Measurements from ENCODE around the gene TMEM270. TPM values are rescaled to one million over a fixed set of nuclear protein-coding genes. Genes with fewer than 3 reads are reported as not detected.
"Not testable (repeated sequence)": the region's sequence is repeated elsewhere in the genome, so short reads cannot be mapped to it uniquely, and the experiment has no call there.

TMEM270 gene
- polyA plus RNA-seq, 1 donor, result not detected

DNA sequence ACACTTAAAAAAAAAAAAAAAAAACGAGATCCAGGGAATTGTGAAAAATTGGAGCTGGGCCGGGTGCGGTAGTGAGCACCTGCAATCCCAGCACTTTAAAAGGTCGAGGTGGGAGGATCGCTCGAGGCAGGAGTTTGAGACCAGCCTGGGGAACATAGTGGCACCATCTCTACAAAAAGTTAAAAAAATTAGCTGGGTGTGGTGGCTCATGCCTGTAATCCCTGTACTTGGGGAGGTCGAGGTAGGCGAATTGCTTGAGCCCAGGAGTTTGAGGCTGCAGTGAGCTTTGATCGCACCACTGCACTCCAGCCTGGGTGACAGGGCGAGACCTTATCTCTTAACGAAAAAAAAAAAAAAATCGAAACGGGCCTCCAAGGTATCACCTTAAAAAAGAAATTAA, 28.2 kb upstream of the TMEM270 start:
- DNase-seq, result no peak

GRCh38 chr7:73833251-73833919, 27.6 kb upstream of the TMEM270 start:
- DNase-seq, result no peak

DNA sequence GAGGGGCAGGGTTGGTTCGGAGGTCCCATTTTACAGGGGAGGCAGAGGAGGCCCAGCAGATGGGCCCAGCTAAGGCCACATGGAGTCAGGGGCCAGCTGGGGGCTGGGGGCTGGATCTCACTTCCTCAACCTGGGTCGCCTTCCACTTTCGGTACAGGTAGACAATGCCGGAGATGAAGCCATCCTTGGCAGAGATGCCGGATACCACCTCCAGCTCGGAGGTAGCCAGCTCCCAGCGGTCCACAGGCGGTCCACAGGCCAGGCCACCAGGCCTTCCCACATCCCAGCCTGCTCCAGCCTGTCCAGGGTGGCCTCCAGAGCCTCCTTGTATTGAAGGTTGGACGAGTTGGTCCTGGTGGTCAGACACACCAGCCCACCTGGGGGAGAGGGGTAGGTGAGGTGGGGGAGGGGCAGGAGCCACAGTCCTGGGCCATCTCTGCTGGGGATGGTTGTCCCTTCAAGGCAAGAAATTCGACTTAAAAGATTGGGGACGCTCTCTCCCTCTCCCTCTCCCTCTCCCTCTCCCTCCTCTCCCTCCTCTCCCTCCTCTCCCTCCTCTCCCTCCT, 26.2 kb upstream of the TMEM270 start:
- DNase-seq, result no peak

DNA sequence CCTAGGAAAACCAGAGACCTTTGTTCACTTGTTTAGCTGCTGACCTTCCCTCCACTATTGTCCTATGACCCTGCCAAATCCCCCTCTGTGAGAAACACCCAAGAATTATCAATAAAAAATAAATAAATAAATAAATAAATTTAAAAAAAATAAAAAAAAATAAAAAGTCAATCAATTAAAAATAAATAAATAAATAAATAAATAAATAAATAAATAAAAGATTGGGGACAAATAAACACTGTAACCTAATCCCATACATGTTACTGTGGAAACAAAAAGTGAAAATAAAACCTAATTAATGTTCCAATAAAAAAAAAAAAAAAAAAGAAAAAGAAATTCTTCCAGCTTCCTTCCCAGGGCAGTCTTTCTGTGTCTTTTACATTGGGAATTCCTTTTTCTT, 23.8 kb upstream of the TMEM270 start:
- DNase-seq, result not testable (repeated sequence)

DNA sequence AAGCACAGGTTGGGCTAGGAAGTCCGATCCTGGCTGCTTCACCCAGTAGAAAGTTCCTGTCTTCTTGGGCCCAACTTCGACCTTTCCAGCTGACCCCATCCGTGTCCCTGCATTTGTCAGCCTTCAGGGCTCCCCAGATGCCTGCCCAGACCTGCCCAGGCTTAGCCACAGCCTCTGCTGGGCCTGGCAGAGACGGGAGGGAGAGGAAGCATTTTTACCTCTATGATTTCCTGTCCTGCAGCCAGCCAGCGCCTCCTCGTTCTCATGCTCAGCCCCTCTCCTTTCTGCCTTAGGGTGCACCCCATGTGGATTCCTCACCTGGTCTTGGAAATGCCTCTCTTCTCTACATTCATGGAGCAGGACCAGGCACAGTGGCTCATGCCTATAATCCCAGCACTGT, 22.3 kb upstream of the TMEM270 start:
- DNase-seq, result no peak

- DNase-seq, result no peak
Measured at GRCh38 chr7:73839290-73839689, 21.7 kb upstream of the TMEM270 start.

GRCh38 chr7:73839743-73840714, 20.9 kb upstream of the TMEM270 start:
- no peak for DNase-seq

GRCh38 chr7:73840715-73841379, 20.1 kb upstream of the TMEM270 start:
- no peak for DNase-seq

DNA sequence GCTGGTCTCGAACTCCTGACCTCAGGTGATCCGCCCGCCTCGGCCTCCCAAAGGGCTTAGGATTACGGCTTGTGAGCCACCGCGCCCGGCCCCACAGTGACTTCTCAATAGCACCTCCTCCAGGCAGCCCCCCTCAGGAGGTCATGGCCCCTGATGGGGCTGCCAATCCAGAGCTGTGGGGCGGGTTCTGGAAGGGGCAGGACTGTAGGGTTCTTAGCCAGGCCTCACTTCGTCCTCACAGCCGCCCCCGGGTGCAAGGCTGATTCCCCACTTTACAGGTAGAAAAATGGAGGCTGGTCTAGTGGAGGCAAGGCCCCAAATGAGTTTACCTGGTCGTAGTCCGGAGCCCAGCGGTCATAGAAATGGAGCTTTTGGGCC, 19.3 kb upstream of the TMEM270 start:
- DNase-seq, result no peak

- DNase-seq, result peak; percentile 92
Measured at GRCh38 chr7:73842067-73842976, 18.6 kb upstream of the TMEM270 start, which contains the start of gene METTL27. Gene METTL27, minus strand, starts transcription at chr7:73842516. Its CDS starts 376 bp downstream, at chr7:73842140.

GRCh38 chr7:73844131-73844547, 16.8 kb upstream of the TMEM270 start:
- DNase-seq, result no peak

- DNase-seq, result no peak
Measured at GRCh38 chr7:73844848-73845460, 16.0 kb upstream of the TMEM270 start.

- DNase-seq, result not testable (repeated sequence)
Measured at GRCh38 chr7:73845701-73846195, 15.2 kb upstream of the TMEM270 start.

DNA sequence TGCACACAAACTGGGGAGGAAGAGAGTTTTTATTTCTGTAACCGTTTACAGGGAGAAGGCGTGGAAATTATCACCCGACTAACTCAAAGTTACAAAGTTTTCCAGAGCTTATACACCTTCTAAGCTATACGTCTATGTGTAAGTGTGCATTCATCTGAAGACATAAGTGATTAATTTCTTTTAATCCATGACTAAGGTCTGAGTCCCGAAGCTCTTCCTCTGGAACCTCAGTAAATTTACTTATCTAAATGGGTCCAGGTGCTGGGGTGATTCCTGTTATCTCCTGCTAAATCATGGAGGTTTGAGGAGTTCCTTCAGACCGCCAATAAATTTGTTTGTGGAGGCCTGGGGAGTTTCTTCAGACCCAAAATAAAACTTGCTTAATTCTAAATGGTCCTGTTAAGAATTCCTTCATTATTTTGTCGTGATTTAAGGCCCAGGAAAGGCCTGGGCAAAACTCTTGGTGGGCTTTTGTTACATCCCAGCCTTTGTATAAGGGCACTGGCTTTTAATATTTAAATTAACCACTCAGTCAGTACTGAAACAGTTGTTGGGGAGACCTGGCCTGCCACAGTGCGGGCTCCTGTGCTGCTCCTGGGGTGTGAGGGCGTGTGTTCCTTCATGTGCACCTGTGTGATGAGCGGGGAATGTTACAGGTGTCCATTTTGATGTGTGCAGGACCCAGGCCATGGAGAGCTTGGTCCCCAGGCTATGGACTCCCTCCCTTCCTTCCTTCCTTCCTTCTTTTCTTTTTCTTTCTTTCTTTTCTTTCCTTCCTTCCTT, 12.8 kb upstream of the TMEM270 start:
- DNase-seq, result no peak

DNA sequence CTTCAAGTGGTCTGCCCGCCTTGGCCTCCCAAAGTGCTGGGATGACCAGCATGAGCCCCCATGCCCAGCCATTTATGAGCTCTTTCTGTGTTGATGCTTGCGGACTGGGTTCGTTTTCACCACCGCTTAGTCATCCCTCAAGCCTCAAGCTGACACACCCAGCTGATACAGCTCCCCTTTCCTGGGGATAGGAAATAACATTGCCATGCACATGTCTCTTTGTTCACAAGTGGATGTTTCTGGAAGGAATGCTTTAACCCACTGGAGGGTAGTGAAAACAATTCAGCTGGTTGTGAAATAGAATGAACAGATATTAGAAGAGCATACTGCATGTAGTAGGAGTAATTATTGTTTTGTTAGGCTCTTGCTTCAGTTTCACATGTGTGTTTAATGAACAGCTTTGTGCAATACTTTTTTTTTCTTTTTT, 10.2 kb upstream of the TMEM270 start:
- no peak for DNase-seq

- no peak for DNase-seq
Measured at GRCh38 chr7:73851410-73852338, 9.3 kb upstream of the TMEM270 start.

DNA sequence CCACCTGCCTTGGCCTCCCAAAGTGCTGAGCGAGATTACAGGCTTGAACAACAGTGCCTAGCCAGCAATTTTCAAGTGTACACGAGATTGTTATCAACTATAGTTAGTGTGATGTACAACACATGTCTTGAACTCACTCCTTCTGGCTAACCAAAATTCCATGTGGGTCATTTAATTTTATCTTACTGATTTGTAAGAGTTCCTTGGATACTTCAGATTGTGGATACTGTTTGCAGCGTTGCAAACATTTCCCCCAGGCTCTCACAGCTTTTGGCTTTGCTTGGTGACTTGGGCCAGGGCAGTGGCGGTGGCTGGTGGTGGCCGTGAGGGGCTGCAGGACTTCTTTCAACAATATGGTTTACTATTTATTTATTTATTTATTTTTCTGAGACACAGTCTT, 8.5 kb upstream of the TMEM270 start:
- DNase-seq, result no peak

- no peak for DNase-seq
Measured at GRCh38 chr7:73856941-73857340, 4.0 kb upstream of the TMEM270 start.

GRCh38 chr7:73858807-73859206, 2.2 kb upstream of the TMEM270 start:
- no peak for DNase-seq
